HG03039 (cell line): Measurements from ENCODE around the gene ITGAE.
"Not testable (repeated sequence)": the region's sequence is repeated elsewhere in the genome, so short reads cannot be mapped to it uniquely, and the experiment has no call there.

ENCODE experiments used
- ATAC-seq: cut with Tn5 transposase; IDR thresholded peaks from one replicate; pipeline ENCODE4 v1.9.1; 2021; ENCODE audit warnings: mild to moderate bottlenecking, moderate library complexity; ENCODE audit not compliant: unreplicated experiment

Gene ITGAE

GRCh38 chr17:3735515-3735914 is 65.5 kb downstream of the ITGAE start:
- no peak for ATAC-seq

- not testable (repeated sequence) for ATAC-seq
Measured at GRCh38 chr17:3734911-3735276, 66.1 kb downstream of the ITGAE start.

- ATAC-seq, result no peak
Measured at GRCh38 chr17:3732210-3732621, 68.8 kb downstream of the ITGAE start.

- ATAC-seq, result no peak
Measured at GRCh38 chr17:3730881-3731429, 70.0 kb downstream of the ITGAE start.

GRCh38 chr17:3729881-3730280 is 71.1 kb downstream of the ITGAE start:
- no peak for ATAC-seq

- not testable (repeated sequence) for ATAC-seq
Measured at GRCh38 chr17:3728099-3728498, 72.9 kb downstream of the ITGAE start.

GRCh38 chr17:3727041-3727440 is 73.9 kb downstream of the ITGAE start:
- no peak for ATAC-seq

- no peak for ATAC-seq
Measured at GRCh38 chr17:3724378-3725077, 76.5 kb downstream of the ITGAE start.

GRCh38 chr17:3723556-3724377 is 77.2 kb downstream of the ITGAE start, which contains the start of gene HASPIN:
TSS of gene HASPIN (plus strand) at chr17:3723903. CDS start at chr17:3723936, 33 bp downstream.
- ATAC-seq, result peak; percentile 74

- ATAC-seq, result no peak
Measured at GRCh38 chr17:3723188-3723555, 77.8 kb downstream of the ITGAE start.

GRCh38 chr17:3722716-3723115 is 78.3 kb downstream of the ITGAE start:
- ATAC-seq, result no peak

- no peak for ATAC-seq
Measured at GRCh38 chr17:3719265-3719664, 81.7 kb downstream of the ITGAE start.

- ATAC-seq, result no peak
Measured at GRCh38 chr17:3718201-3718600, 82.8 kb downstream of the ITGAE start.

GRCh38 chr17:3715296-3715695 is 85.7 kb downstream of the ITGAE start:
- no peak for ATAC-seq

- ATAC-seq, result no peak
Measured at GRCh38 chr17:3712811-3713463, 88.1 kb downstream of the ITGAE start.

- peak; percentile 86 for ATAC-seq
Measured at GRCh38 chr17:3710951-3711383, 90.0 kb downstream of the ITGAE start.

- no peak for ATAC-seq
Measured at GRCh38 chr17:3708366-3708765, 92.6 kb downstream of the ITGAE start.

GRCh38 chr17:3705718-3705984 is 95.3 kb downstream of the ITGAE start:
- not testable (repeated sequence) for ATAC-seq

- no peak for ATAC-seq
Measured at GRCh38 chr17:3704931-3705717, 95.9 kb downstream of the ITGAE start.

GRCh38 chr17:3702041-3702539 is 98.9 kb downstream of the ITGAE start:
- ATAC-seq, result not testable (repeated sequence)

- ATAC-seq, result no peak
Measured at GRCh38 chr17:3699951-3700350, 101.0 kb downstream of the ITGAE start.
